Fibroblast of skin of right quadriceps (primary cell): ENCODE results near the gene P2RY6.

Experiments
- DNase-seq: peaks from one replicate; pipeline ENCODE4 v3.0.0-alpha.2; 2013

P2RY6 gene

GRCh38 chr11:73299751-73300150, 27.6 kb downstream of the P2RY6 start:
- DNase-seq = no peak

DNA sequence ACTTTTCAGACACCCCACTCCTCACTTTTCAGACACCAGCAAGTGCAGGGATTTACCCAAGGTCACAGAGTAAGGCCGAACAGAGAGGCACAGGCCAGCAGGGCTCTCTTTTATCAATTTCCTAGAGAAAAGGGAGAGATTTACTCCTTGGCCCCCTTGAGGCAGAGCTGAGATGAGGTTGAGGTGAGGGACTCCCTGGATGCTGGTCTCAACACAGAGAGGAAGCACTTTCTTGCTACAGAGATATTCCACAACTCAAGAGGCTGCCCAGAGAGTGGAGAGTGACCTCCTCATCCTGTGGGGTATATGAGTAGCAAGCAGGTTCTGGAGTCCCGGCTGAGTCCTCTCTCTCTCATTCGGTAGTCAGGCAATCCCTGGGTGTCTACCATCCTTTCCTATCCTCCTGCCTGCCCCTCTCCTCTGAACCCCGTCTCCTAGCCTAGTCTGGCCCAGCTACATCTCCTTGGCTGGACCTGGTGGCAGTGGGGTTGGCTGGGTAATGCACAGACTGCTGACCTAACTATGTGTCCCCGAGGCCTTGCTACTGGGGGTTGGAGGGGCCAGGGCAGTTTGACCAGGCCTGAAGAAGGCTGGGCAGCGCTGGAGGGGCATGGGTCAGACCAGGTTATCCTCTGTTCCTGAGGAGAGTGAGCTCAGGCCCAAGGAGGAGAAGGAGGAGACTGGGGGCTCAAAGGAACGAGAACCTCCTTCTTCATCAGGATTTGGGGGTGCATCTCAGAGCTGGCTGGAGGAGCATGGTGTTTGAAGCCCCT, 34.1 kb downstream of the P2RY6 start:
- no peak for DNase-seq

DNA sequence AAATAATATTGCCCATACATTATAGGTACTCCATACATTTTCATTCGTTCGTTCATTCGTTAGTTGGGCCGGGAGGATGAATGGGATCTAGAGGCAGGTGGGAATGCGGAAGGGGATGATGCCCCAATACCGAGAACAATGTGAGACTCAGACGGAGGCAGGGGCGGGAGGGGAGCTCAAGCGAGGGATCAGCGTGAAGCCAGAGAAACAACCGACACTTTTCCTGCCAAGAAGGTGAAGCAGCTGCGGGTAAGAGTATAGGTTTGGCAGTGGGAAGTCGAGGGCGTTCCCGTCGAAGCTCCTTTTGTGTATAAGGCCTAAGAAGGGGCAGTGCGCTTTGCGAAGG, 34.8 kb downstream of the P2RY6 start:
- DNase-seq = no peak

GRCh38 chr11:73307323-73308002, 35.3 kb downstream of the P2RY6 start:
- DNase-seq = peak; percentile 98

- DNase-seq = peak; percentile 87
Measured at GRCh38 chr11:73308003-73308960, 36.1 kb downstream of the P2RY6 start, which contains the start of gene ARHGEF17. ARHGEF17 (plus strand) TSS chr11:73308276; CDS start chr11:73308639, 363 bp downstream.

DNA sequence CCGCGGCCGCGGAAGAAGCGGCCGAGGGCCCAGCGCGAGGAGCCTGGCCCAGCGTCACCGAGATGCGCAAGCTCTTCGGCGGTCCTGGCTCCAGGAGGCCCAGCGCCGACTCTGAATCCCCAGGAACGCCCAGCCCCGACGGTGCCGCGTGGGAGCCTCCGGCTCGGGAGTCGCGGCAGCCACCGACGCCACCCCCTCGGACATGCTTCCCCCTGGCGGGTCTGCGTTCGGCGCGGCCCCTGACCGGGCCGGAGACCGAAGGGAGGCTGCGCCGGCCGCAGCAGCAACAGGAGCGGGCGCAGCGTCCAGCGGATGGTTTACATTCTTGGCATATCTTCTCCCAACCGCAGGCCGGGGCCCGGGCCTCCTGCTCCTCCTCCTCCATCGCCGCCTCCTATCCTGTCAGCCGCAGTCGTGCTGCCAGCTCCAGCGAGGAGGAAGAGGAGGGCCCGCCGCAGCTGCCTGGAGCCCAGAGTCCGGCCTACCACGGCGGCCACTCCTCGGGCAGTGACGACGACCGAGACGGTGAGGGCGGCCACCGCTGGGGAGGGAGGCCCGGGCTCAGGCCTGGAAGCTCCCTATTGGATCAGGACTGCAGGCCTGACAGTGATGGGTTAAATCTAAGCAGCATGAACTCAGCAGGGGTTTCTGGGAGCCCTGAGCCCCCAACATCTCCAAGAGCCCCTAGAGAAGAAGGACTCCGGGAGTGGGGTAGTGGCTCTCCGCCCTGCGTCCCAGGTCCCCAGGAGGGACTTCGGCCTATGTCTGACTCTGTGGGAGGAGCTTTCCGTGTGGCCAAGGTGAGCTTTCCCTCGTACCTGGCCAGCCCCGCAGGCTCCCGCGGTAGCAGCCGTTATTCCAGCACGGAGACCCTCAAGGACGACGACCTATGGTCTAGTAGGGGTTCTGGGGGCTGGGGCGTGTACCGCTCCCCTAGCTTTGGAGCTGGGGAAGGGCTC, 37.1 kb downstream of the P2RY6 start:
- peak; percentile 97 for DNase-seq

DNA sequence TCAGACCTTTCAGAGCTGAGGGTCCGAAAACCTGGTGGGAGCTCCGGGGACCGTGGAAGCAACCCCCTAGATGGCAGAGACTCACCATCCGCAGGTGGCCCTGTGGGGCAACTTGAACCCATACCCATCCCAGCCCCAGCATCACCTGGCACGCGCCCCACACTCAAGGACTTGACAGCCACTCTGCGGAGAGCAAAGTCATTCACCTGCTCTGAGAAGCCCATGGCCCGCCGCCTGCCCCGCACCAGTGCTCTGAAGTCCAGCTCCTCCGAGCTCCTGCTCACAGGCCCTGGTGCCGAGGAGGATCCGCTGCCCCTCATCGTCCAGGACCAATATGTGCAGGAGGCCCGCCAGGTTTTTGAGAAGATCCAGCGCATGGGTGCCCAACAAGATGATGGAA, 37.9 kb downstream of the P2RY6 start:
- no peak for DNase-seq

DNA sequence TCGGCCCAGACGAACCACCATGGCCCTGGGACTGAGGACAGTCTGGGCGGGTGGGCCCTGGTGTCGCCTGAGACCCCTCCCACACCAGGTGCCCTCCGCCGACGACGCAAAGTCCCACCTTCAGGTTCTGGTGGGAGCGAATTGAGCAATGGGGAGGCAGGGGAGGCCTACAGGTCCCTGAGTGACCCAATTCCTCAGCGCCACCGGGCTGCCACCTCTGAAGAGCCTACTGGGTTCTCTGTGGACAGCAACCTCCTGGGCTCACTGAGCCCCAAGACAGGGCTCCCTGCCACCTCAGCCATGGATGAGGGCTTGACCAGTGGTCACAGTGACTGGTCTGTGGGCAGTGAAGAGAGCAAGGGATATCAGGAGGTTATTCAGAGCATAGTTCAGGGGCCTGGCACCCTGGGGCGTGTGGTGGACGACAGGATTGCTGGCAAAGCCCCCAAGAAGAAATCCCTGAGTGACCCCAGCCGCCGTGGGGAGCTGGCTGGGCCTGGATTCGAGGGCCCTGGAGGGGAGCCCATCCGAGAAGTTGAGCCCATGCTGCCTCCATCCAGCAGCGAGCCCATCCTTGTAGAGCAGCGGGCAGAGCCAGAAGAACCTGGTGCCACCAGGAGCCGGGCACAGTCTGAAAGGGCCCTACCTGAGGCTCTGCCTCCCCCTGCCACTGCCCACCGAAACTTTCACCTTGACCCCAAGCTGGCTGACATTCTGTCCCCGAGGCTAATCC, 38.7 kb downstream of the P2RY6 start:
- DNase-seq = no peak

DNA sequence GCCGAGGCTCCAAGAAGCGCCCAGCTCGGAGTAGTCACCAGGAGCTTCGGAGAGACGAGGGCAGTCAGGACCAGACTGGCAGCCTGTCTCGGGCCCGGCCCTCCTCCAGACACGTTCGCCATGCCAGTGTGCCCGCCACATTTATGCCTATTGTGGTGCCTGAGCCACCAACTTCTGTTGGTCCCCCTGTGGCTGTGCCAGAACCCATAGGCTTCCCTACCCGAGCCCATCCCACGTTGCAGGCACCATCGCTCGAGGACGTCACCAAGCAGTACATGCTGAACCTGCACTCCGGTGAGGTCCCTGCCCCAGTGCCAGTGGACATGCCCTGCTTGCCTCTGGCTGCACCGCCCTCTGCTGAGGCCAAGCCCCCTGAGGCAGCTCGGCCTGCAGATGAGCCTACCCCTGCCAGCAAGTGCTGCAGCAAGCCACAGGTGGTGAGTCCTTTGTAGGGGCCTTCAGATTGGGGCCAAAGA, 39.3 kb downstream of the P2RY6 start:
- DNase-seq = no peak

- no peak for DNase-seq
Measured at GRCh38 chr11:73312036-73312435, 39.9 kb downstream of the P2RY6 start.

DNA sequence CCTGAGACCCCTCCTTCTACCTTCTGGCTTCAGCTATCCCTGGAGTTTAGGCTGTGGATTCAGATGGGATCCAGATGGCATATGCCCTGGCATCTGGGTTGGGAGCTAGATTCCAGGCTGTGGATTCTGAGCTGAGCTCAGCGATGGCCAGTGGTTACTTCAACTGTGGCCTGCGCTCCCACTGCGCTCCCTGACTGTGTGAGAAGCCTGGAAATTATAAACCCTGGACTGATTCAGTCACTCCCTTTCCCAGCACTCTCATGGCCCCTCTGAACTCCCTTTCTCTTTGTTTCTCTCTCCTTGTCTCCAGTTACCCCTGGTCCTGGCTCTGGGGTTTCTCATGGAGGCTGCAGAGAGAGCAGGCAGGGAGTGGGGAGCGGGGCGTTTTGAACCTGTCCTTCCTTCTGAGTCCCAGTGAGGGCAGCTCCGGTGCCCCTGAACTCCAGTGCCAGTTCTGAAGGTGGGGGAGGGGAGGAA, 40.8 kb downstream of the P2RY6 start:
- peak; percentile 39 for DNase-seq

DNA sequence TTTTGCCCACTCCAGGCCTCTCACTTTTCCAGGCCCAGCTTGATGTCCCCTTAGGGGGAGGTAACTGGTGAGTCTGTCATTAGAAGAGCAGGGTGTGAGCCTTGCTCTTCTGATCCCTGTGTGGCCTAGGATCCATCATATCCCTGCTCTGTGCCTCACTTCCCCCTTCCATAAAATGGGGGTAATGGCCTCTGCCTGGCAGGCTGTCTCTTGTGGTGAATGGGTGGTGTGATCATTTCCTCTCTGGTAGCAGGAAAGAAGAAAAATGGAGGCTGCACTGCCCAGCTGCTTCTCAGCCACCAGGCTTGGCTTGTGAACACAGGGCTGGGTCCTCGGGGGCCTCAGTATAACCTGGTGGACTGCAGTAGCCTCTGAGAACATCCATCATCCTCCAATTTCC, 41.5 kb downstream of the P2RY6 start:
- DNase-seq = no peak

- DNase-seq = peak; percentile 77
Measured at GRCh38 chr11:73314117-73314961, 42.2 kb downstream of the P2RY6 start.

- peak; percentile 67 for DNase-seq
Measured at GRCh38 chr11:73315293-73316020, 43.3 kb downstream of the P2RY6 start.

GRCh38 chr11:73316422-73316821, 44.3 kb downstream of the P2RY6 start:
- DNase-seq = no peak

DNA sequence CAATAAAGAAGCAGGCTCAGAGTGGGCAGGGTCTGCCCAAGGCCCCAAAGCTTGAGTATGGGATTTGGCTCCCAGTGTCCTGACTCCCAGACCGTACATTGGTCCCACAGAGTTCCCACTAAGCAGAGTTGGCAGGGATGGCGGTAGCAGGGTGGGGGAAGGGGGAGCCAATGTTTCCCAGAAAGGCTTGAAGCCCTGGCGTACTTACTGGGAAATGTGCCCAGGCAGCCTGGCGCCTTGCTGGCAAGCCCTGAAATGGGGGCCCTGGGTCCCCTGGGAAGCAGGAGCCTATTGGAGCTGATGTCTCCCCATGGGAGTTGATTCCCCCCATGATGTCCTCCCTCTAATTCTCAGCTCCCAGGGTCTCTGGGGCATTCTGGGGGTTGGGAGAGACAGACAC, 45.2 kb downstream of the P2RY6 start:
- no peak for DNase-seq

DNA sequence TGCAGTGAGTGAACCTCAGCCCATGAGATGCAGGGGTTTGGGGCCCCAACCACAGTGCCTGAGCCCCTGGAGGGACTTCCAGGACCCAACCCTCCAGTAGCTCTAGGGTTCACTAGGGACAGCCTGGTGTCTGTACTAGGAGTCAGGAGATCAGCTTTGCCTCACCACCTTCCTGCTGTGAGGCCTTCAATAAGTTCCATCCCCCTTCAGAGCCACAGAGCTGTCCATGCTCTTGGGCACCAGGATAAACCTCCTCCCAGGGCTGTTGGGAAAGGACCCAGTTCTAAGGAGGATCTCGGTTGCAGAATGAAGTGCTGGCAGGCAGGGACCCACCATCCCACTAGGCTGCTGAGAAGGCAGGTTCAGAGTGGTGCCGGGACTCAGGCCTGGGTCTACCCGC, 45.7 kb downstream of the P2RY6 start:
- DNase-seq = no peak

DNA sequence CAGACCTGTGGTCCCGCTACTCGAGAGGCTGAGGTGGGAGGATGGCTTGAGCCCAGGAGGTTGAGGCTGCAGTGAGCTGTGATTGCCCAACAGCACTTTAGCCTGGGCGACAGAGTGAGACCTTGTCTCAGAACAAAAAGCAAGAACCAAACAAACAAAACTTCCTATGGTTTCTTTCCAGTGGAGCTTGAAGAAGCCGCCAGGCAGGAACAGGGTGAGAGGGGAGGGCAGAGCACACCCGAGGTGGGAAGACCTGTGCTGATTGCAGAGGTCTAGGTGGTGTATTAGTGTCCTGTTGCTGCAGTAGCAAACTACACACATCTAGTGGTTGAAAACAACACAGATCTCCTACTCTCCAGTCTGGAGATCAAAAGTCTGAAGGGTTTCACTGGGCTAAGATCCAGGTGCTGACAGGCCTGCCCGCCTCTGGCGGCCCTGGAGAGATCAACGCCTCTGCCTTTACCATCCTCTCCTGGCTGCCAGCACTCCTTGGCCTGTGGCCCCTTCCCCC, 46.4 kb downstream of the P2RY6 start:
- DNase-seq = no peak
